ENCODE measurements around the gene TAF11L4. TPM values are rescaled to one million over a fixed set of nuclear protein-coding genes. Genes with fewer than 3 reads are reported as not detected.
"Not testable (repeated sequence)": the region's sequence is repeated elsewhere in the genome, so short reads cannot be mapped to it uniquely, and the experiment has no call there.

The TAF11L4 gene
- total RNA-seq, 1 experiment from 2014 or later, result not detected

DNA sequence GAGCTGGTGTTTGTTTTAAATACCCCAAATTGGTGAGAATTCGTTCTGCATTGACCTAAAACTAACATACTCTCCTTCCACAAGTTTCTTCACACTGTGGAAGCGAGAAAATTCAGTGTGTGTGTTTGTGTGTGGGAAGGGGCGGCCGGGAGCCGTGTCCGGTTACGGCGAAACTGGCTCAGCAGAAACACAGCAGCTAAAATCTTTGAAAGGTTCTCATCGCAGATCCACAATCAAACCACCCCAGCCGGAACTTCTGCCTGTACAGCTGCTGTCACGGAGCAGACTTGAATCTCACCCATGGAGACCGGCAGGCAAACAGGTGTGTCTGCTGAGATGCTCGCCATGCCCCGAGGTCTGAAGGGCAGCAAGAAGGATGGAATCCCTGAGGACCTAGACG is 3.5 kb upstream of the TAF11L4 start, which contains the start of gene TAF11L3:
Gene TAF11L3 (plus strand): TSS at position 301 of the 400 bp plus-strand sequence.
- H3K27ac ChIP-seq; H3K36me3 ChIP-seq (ENCODE audit: low read depth); H3K4me1 ChIP-seq (replicated peaks; ENCODE audit: insufficient read depth); H2AFZ ChIP-seq; H3K79me2 ChIP-seq (ENCODE audit: low read depth); CTCF ChIA-PET; H3K4me2 ChIP-seq; POLR2A ChIA-PET (ENCODE audit: unreplicated experiment); H3K9me3 ChIP-seq (ENCODE audit: insufficient read depth, low read depth); BruUV-seq (replicated peaks); DNase-seq; H3K9me2 ChIP-seq (ENCODE audit: insufficient read depth); H4K20me1 ChIP-seq (ENCODE audit: insufficient read depth); intact Hi-C loops (cut with micrococcal nuclease; ENCODE audit: unreplicated experiment); H3K4me3 ChIP-seq; H3F3A ChIP-seq (ENCODE audit: insufficient read depth, low read depth): not testable (repeated sequence)
- peaks cover 14% of the 10 kb centered on the region for H3K27me3 ChIP-seq (ENCODE audit: insufficient read depth, low read depth)

DNA sequence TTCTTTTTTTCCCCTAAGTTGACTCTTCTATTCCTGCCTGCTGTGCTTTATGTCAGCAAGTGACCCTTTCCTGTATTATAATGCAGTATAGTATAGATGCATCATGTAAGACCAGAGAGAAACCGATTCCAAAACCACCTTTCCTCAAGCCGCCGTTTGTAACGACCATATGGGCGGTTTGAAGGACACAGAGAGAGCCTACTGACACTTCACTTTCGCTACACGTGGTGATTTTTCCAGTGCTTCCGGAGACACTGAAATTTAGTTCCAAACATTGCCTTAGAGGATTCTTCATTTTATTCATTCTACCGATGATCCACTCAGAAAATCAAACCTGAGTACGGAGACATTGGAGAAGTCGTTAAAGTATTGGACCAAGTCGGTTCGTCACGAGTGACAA is 2.1 kb upstream of the TAF11L4 start:
- POLR2A ChIA-PET (ENCODE audit: unreplicated experiment); H3K27me3 ChIP-seq (ENCODE audit: insufficient read depth, low read depth); H3K4me3 ChIP-seq; intact Hi-C loops (cut with micrococcal nuclease; ENCODE audit: unreplicated experiment); H3K27ac ChIP-seq; H3K4me2 ChIP-seq; CTCF ChIA-PET; BruUV-seq (replicated peaks); H3K9me3 ChIP-seq (ENCODE audit: insufficient read depth, low read depth); H3K4me1 ChIP-seq (replicated peaks; ENCODE audit: insufficient read depth); H3K9me2 ChIP-seq (ENCODE audit: insufficient read depth); H2AFZ ChIP-seq; H3K79me2 ChIP-seq (ENCODE audit: low read depth); DNase-seq; H3K36me3 ChIP-seq (ENCODE audit: low read depth); H3F3A ChIP-seq (ENCODE audit: insufficient read depth, low read depth); H4K20me1 ChIP-seq (ENCODE audit: insufficient read depth): not testable (repeated sequence)

DNA sequence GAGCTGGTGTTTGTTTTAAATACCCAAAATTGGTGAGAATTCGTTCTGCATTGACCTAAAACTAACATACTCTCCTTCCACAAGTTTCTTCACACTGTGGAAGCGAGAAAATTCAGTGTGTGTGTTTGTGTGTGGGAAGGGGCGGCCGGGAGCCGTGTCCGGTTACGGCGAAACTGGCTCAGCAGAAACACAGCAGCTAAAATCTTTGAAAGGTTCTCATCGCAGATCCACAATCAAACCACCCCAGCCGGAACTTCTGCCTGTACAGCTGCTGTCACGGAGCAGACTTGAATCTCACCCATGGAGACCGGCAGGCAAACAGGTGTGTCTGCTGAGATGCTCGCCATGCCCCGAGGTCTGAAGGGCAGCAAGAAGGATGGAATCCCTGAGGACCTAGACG is 3.3 kb downstream of the TAF11L4 start, which contains the start of gene TAF11L5:
Gene TAF11L5 (plus strand): TSS at position 301 of the 400 bp plus-strand sequence.
- H3K9me2 ChIP-seq (ENCODE audit: insufficient read depth); POLR2A ChIA-PET (ENCODE audit: unreplicated experiment); H2AFZ ChIP-seq; BruUV-seq (replicated peaks); DNase-seq; intact Hi-C loops (cut with micrococcal nuclease; ENCODE audit: unreplicated experiment); H3K9me3 ChIP-seq (ENCODE audit: insufficient read depth, low read depth); H3K36me3 ChIP-seq (ENCODE audit: low read depth); H4K20me1 ChIP-seq (ENCODE audit: insufficient read depth); H3K4me2 ChIP-seq; H3K79me2 ChIP-seq (ENCODE audit: low read depth); H3K27ac ChIP-seq; H3F3A ChIP-seq (ENCODE audit: insufficient read depth, low read depth); H3K4me1 ChIP-seq (replicated peaks; ENCODE audit: insufficient read depth); H3K4me3 ChIP-seq; CTCF ChIA-PET: not testable (repeated sequence)
- peaks cover 11% of the 10 kb centered on the region for H3K27me3 ChIP-seq (ENCODE audit: insufficient read depth, low read depth)

DNA sequence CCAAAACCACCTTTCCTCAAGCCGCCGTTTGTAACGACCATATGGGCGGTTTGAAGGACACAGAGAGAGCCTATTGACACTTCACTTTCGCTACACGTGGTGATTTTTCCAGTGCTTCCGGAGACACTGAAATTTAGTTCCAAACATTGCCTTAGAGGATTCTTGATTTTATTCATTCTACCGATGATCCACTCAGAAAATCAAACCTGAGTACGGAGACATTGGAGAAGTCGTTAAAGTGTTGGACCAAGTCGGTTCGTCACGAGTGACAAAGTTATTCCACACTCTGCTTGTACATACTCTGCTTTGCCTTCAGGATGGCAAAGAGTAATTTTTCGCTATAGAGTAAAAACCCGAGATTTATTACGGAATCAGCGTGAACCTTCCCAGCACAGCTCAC is 4.9 kb downstream of the TAF11L4 start:
- DNase-seq; H3K4me3 ChIP-seq; H3K9me2 ChIP-seq (ENCODE audit: insufficient read depth); H3K4me1 ChIP-seq (replicated peaks; ENCODE audit: insufficient read depth); H4K20me1 ChIP-seq (ENCODE audit: insufficient read depth); H3K9me3 ChIP-seq (ENCODE audit: insufficient read depth, low read depth); H3K27ac ChIP-seq; H2AFZ ChIP-seq; H3K79me2 ChIP-seq (ENCODE audit: low read depth); H3F3A ChIP-seq (ENCODE audit: insufficient read depth, low read depth); BruUV-seq (replicated peaks); H3K36me3 ChIP-seq (ENCODE audit: low read depth); CTCF ChIA-PET; intact Hi-C loops (cut with micrococcal nuclease; ENCODE audit: unreplicated experiment); H3K4me2 ChIP-seq; POLR2A ChIA-PET (ENCODE audit: unreplicated experiment): not testable (repeated sequence)
- H3K27me3 ChIP-seq (ENCODE audit: insufficient read depth, low read depth), result peaks cover 14% of the 10 kb centered on the region

DNA sequence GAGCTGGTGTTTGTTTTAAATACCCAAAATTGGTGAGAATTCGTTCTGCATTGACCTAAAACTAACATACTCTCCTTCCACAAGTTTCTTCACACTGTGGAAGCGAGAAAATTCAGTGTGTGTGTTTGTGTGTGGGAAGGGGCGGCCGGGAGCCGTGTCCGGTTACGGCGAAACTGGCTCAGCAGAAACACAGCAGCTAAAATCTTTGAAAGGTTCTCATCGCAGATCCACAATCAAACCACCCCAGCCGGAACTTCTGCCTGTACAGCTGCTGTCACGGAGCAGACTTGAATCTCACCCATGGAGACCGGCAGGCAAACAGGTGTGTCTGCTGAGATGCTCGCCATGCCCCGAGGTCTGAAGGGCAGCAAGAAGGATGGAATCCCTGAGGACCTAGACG is 6.8 kb downstream of the TAF11L4 start, which contains the start of gene TAF11L6:
Gene TAF11L6 (plus strand): TSS at position 301 of the 400 bp plus-strand sequence.
- BruUV-seq (replicated peaks); H2AFZ ChIP-seq; H3K4me3 ChIP-seq; DNase-seq; H3K79me2 ChIP-seq (ENCODE audit: low read depth); H4K20me1 ChIP-seq (ENCODE audit: insufficient read depth); H3K36me3 ChIP-seq (ENCODE audit: low read depth); POLR2A ChIA-PET (ENCODE audit: unreplicated experiment); H3K4me2 ChIP-seq; intact Hi-C loops (cut with micrococcal nuclease; ENCODE audit: unreplicated experiment); CTCF ChIA-PET; H3K9me3 ChIP-seq (ENCODE audit: insufficient read depth, low read depth); H3K27ac ChIP-seq; H3F3A ChIP-seq (ENCODE audit: insufficient read depth, low read depth); H3K9me2 ChIP-seq (ENCODE audit: insufficient read depth); H3K4me1 ChIP-seq (replicated peaks; ENCODE audit: insufficient read depth): not testable (repeated sequence)
- H3K27me3 ChIP-seq (ENCODE audit: insufficient read depth, low read depth), result peaks cover 14% of the 10 kb centered on the region

Other genes starting within 250 kb of the TAF11L4 start
- not detected in 2 replicates for gene TAF11L2, start 23.6 kb upstream of the TAF11L4 start, total RNA-seq (2021)
- not detected in 2 replicates for gene TAF11L3, start 3.4 kb upstream of the TAF11L4 start, total RNA-seq (2021)
- not detected in 2 replicates for gene TAF11L5, start 3.4 kb downstream of the TAF11L4 start, total RNA-seq (2021)
- gene TAF11L6, start 6.9 kb downstream of the TAF11L4 start, total RNA-seq (2021), result not detected in 2 replicates
- not detected in 2 replicates for gene TAF11L7, start 64.0 kb downstream of the TAF11L4 start, total RNA-seq (2021)
- not detected in 2 replicates for gene TAF11L8, start 69.2 kb downstream of the TAF11L4 start, total RNA-seq (2021)
- gene TAF11L9, start 72.6 kb downstream of the TAF11L4 start, total RNA-seq (2021), result not detected in 2 replicates
- not detected in 2 replicates for gene TAF11L10, start 76.0 kb downstream of the TAF11L4 start, total RNA-seq (2021)
- not detected in 2 replicates for gene TAF11L11, start 82.4 kb downstream of the TAF11L4 start, total RNA-seq (2021)
- gene TAF11L12, start 88.6 kb downstream of the TAF11L4 start, total RNA-seq (2021), result not detected in 2 replicates
- gene TAF11L13, start 110.3 kb downstream of the TAF11L4 start, total RNA-seq (2021), result not detected in 2 replicates
- not detected in 2 replicates for gene TAF11L14, start 112.7 kb downstream of the TAF11L4 start, total RNA-seq (2021)